Skeletal muscle tissue (tissue), 4 donors: Measurements from ENCODE around the gene THBS1. TPM values are rescaled to one million over a fixed set of nuclear protein-coding genes. Genes with fewer than 3 reads are reported as not detected.

Source experiments
- H3K27ac ChIP-seq: one replicate; pipeline ENCODE4 v1.7.0; 2013; ENCODE audit warnings: mild to moderate bottlenecking, low read depth, low read length, inconsistent platforms
- H3K27me3 ChIP-seq, 3 donors: one replicate each; pipeline ENCODE4 v1.7.0; 2013; ENCODE audit warnings: low read length in 3 of 3; ENCODE audit not compliant: control insufficient read depth in 3 of 3, insufficient read depth in 3 of 3
- H3K36me3 ChIP-seq, 3 donors: one replicate each; pipeline ENCODE4 v1.7.0; 2013; ENCODE audit warnings: low read length in 3 of 3; ENCODE audit not compliant: control insufficient read depth in 3 of 3, insufficient read depth in 3 of 3
- H3K4me1 ChIP-seq, 3 donors: one replicate each; pipeline ENCODE4 v1.7.0; 2013; ENCODE audit warnings: low read length in 3 of 3, mild to moderate bottlenecking in 3 of 3; ENCODE audit not compliant: control insufficient read depth in 3 of 3, insufficient read depth in 3 of 3
- H3K4me3 ChIP-seq, 3 donors: one replicate each; pipeline ENCODE4 v1.7.0; 2013; ENCODE audit warnings: low read length in 3 of 3
- H3K9ac ChIP-seq, 3 donors: one replicate each; pipeline ENCODE4 v1.7.0; 2013; ENCODE audit warnings: low read length in 3 of 3, mild to moderate bottlenecking in 3 of 3, moderate library complexity in 2 of 3, low read depth in 1 of 3
- H3K9me3 ChIP-seq, 3 donors: one replicate each; pipeline ENCODE4 v1.7.0; 2013; ENCODE audit warnings: low read length in 3 of 3; ENCODE audit not compliant: control insufficient read depth in 3 of 3
- total RNA-seq: library from RNA; depleted of rRNA; stranded (reverse); fragments of >200 nt; gene quantifications from one replicate; pipeline ENCODE4 v1.2.3, GENCODE V29; 2014
- donor health status: Osteomylitis.

Gene THBS1
- total RNA-seq, 1 donor from 2014 or later, result 150 TPM

GRCh38 chr15:39593071-39593655 lies 12.3 kb downstream of the THBS1 start:
- Histone ChIP-seq H3K27ac (no peak overlapping the region), H3K9me3 (no peaks in the 10 kb centered on the region), H3K4me1 (peaks cover 0 to 8% (median 3%) of the 10 kb centered on the region in 3 donors), H3K27me3 (no peaks in the 10 kb centered on the region), H3K9ac (no peak overlapping the region), H3K36me3 (peaks cover 8 to 32% (median 31%) of the 10 kb centered on the region in 3 donors), H3K4me3 (no peak overlapping the region)

GRCh38 chr15:39593656-39594445 lies 13.0 kb downstream of the THBS1 start:
- Histone ChIP-seq H3K9me3 (no peaks in the 10 kb centered on the region), H3K36me3 (peaks cover 8 to 26% (median 24%) of the 10 kb centered on the region in 3 donors), H3K9ac (no peak overlapping the region)

GRCh38 chr15:39594446-39595337 lies 13.8 kb downstream of the THBS1 start:
- H3K27ac ChIP-seq, result no peak overlapping the region
- no peak overlapping the region for H3K4me3 ChIP-seq
- no peaks in the 10 kb centered on the region for H3K4me1 ChIP-seq
- no peak overlapping the region for H3K9ac ChIP-seq
- H3K36me3 ChIP-seq, result peaks cover 7 to 25% (median 23%) of the 10 kb centered on the region in 3 donors
- no peaks in the 10 kb centered on the region for H3K27me3 ChIP-seq
- no peaks in the 10 kb centered on the region for H3K9me3 ChIP-seq

More at GRCh38 chr15:39593656-39594445, 13.0 kb downstream of the THBS1 start:
- Histone ChIP-seq H3K4me1 (peaks cover 0 to 3% (median 2%) of the 10 kb centered on the region in 3 donors), H3K27me3 (no peaks in the 10 kb centered on the region), H3K27ac (no peak overlapping the region), H3K4me3 (no peak overlapping the region)

- Histone ChIP-seq H3K9ac (no peak overlapping the region), H3K4me3 (no peak overlapping the region), H3K27me3 (no peaks in the 10 kb centered on the region), H3K4me1 (no peaks in the 10 kb centered on the region), H3K27ac (no peak overlapping the region), H3K9me3 (no peaks in the 10 kb centered on the region), H3K36me3 (peaks cover 5 to 21% (median 20%) of the 10 kb centered on the region in 3 donors)
These were observed 14.7 kb downstream of the THBS1 start for GRCh38 chr15:39595338-39596221.

- H3K27ac ChIP-seq, result no peak overlapping the region
These were observed 15.6 kb downstream of the THBS1 start for GRCh38 chr15:39596358-39597051.

GRCh38 chr15:39597336-39597735 lies 16.5 kb downstream of the THBS1 start:
- H3K9ac ChIP-seq, result no peak overlapping the region
- H3K4me3 ChIP-seq, result no peak overlapping the region
- H3K4me1 ChIP-seq, result no peaks in the 10 kb centered on the region
- H3K36me3 ChIP-seq, result peaks cover 5 to 17% (median 14%) of the 10 kb centered on the region in 3 donors
- no peaks in the 10 kb centered on the region for H3K9me3 ChIP-seq
- no peaks in the 10 kb centered on the region for H3K27me3 ChIP-seq
- no peak overlapping the region for H3K27ac ChIP-seq

More at GRCh38 chr15:39596358-39597051, 15.6 kb downstream of the THBS1 start:
- no peak overlapping the region for H3K9ac ChIP-seq
- no peaks in the 10 kb centered on the region for H3K27me3 ChIP-seq
- peaks cover 5 to 20% (median 14%) of the 10 kb centered on the region in 3 donors for H3K36me3 ChIP-seq
- H3K9me3 ChIP-seq, result no peaks in the 10 kb centered on the region
- H3K4me1 ChIP-seq, result no peaks in the 10 kb centered on the region
- H3K4me3 ChIP-seq, result no peak overlapping the region

GRCh38 chr15:39597751-39598185 lies 16.9 kb downstream of the THBS1 start:
- no peaks in the 10 kb centered on the region for H3K27me3 ChIP-seq
- H3K36me3 ChIP-seq, result peaks cover 2 to 13% (median 10%) of the 10 kb centered on the region in 3 donors
- no peaks in the 10 kb centered on the region for H3K4me1 ChIP-seq
- no peak overlapping the region for H3K9ac ChIP-seq
- no peak overlapping the region for H3K27ac ChIP-seq
- no peak overlapping the region for H3K4me3 ChIP-seq
- no peaks in the 10 kb centered on the region for H3K9me3 ChIP-seq

GRCh38 chr15:39598186-39598850 lies 17.4 kb downstream of the THBS1 start:
- no peak overlapping the region for H3K27ac ChIP-seq
- H3K4me1 ChIP-seq, result no peaks in the 10 kb centered on the region
- no peaks in the 10 kb centered on the region for H3K9me3 ChIP-seq
- no peak overlapping the region for H3K4me3 ChIP-seq
- peaks cover 2 to 8% (median 7%) of the 10 kb centered on the region in 3 donors for H3K36me3 ChIP-seq
- H3K9ac ChIP-seq, result no peak overlapping the region
- H3K27me3 ChIP-seq, result no peaks in the 10 kb centered on the region
